ENCODE results near the gene GPER1. TPM values are rescaled to one million over a fixed set of nuclear protein-coding genes. Genes with fewer than 3 reads are reported as not detected.
"Not testable (repeated sequence)": the region's sequence is repeated elsewhere in the genome, so short reads cannot be mapped to it uniquely, and the experiment has no call there.

Gene GPER1
- total RNA-seq, 2 donors from 2014 or later = 0.25 TPM; not detected in 1

GRCh38 chr7:1068013-1068412 lies 19.9 kb upstream of the GPER1 start:
- Mint-ChIP-seq H3K4me1 (peaks cover 4% of the 10 kb centered on the region), H3K4me3 (no peak overlapping the region)
- no peak for ATAC-seq

DNA sequence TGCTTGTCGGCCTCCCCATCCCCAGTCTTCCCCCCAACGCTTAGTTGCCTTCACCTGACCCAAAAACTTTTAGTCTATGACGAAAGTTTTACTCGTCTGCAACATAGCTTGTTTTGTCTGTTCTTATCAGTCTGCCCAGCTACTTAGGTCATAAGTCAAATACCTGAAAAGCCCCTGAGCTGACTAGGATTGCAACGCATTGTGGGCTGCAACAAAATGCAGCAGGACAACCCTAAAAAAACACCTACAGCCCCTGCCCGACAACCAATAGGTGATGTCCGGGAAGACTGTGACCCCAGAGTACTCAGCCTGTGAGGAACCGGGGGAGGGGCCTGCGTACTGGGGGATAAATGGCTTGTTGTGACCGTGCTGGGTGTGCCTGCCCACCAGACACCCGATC lies 19.3 kb upstream of the GPER1 start:
- DNase-seq = no peak
- no peak for ATAC-seq
- H3K27ac Mint-ChIP-seq = no peak overlapping the region
- H3K4me1 Mint-ChIP-seq = peaks cover 4% of the 10 kb centered on the region
- no peaks in the 10 kb centered on the region for H3K9me3 ChIP-seq (ENCODE audit: control insufficient read depth, low read length, poor library complexity, severe bottlenecking)
- H3K27me3 Mint-ChIP-seq = no peaks in the 10 kb centered on the region
- H3K36me3 Mint-ChIP-seq (ENCODE audit: low read depth) = no peaks in the 10 kb centered on the region
- no peak overlapping the region for H3K4me3 Mint-ChIP-seq

More at GRCh38 chr7:1068013-1068412, 19.9 kb upstream of the GPER1 start:
- H3K36me3 Mint-ChIP-seq (ENCODE audit: low read depth) = no peaks in the 10 kb centered on the region
- H3K27me3 Mint-ChIP-seq = no peaks in the 10 kb centered on the region
- H3K9me3 ChIP-seq (ENCODE audit: control insufficient read depth, low read length, poor library complexity, severe bottlenecking) = no peaks in the 10 kb centered on the region
- H3K27ac Mint-ChIP-seq = no peak overlapping the region
- no peak for DNase-seq

GRCh38 chr7:1070544-1071011 lies 17.3 kb upstream of the GPER1 start:
- Mint-ChIP-seq H3K27me3 (no peaks in the 10 kb centered on the region), H3K27ac (no peak overlapping the region), H3K4me1 (peaks cover 4% of the 10 kb centered on the region), H3K36me3 (ENCODE audit: low read depth) (no peaks in the 10 kb centered on the region), H3K4me3 (no peak overlapping the region)
- ATAC-seq = no peak
- DNase-seq = no peak
- no peaks in the 10 kb centered on the region for H3K9me3 ChIP-seq (ENCODE audit: control insufficient read depth, low read length, poor library complexity, severe bottlenecking)

- H3K36me3 Mint-ChIP-seq (ENCODE audit: low read depth) = no peaks in the 10 kb centered on the region
- DNase-seq = no peak
- H3K4me1 Mint-ChIP-seq = peaks cover 2% of the 10 kb centered on the region
- ATAC-seq = no peak
- H3K27ac Mint-ChIP-seq = no peak overlapping the region
- no peaks in the 10 kb centered on the region for H3K27me3 Mint-ChIP-seq
- no peak overlapping the region for H3K4me3 Mint-ChIP-seq
- H3K9me3 ChIP-seq (ENCODE audit: control insufficient read depth, low read length, poor library complexity, severe bottlenecking) = no peaks in the 10 kb centered on the region
Measured at GRCh38 chr7:1071731-1072254, 16.1 kb upstream of the GPER1 start.

GRCh38 chr7:1073142-1073977 lies 14.6 kb upstream of the GPER1 start:
- no peaks in the 10 kb centered on the region for H3K27me3 Mint-ChIP-seq
- ATAC-seq (no peak), DNase-seq (no peak)
- H3K4me3 Mint-ChIP-seq = no peak overlapping the region
- H3K27ac Mint-ChIP-seq = peak overlapping the region; percentile 3
- no peaks in the 10 kb centered on the region for H3K36me3 Mint-ChIP-seq (ENCODE audit: low read depth)
- no peaks in the 10 kb centered on the region for H3K9me3 ChIP-seq (ENCODE audit: control insufficient read depth, low read length, poor library complexity, severe bottlenecking)
- H3K4me1 Mint-ChIP-seq = peaks cover 4% of the 10 kb centered on the region

- ATAC-seq, H3K27ac Mint-ChIP-seq: not testable (repeated sequence)
Measured at GRCh38 chr7:1074018-1074417, 13.9 kb upstream of the GPER1 start.

GRCh38 chr7:1074593-1075431 lies 13.1 kb upstream of the GPER1 start:
- DNase-seq = no peak
- H3K27me3 Mint-ChIP-seq = no peaks in the 10 kb centered on the region
- ATAC-seq = no peak
- no peak overlapping the region for H3K27ac Mint-ChIP-seq
- H3K4me3 Mint-ChIP-seq = no peak overlapping the region
- H3K9me3 ChIP-seq (ENCODE audit: control insufficient read depth, low read length, poor library complexity, severe bottlenecking) = no peaks in the 10 kb centered on the region
- no peaks in the 10 kb centered on the region for H3K36me3 Mint-ChIP-seq (ENCODE audit: low read depth)
- peaks cover 4% of the 10 kb centered on the region for H3K4me1 Mint-ChIP-seq

More at GRCh38 chr7:1074018-1074417, 13.9 kb upstream of the GPER1 start:
- H3K9me3 ChIP-seq (ENCODE audit: control insufficient read depth, low read length, poor library complexity, severe bottlenecking); H3K4me3 Mint-ChIP-seq; H3K36me3 Mint-ChIP-seq (ENCODE audit: low read depth); H3K27me3 Mint-ChIP-seq; DNase-seq; H3K4me1 Mint-ChIP-seq: not testable (repeated sequence)

GRCh38 chr7:1076184-1077072 lies 11.5 kb upstream of the GPER1 start:
- Mint-ChIP-seq H3K27ac (peak overlapping the region; percentile 19), H3K27me3 (no peaks in the 10 kb centered on the region), H3K4me3 (no peak overlapping the region), H3K4me1 (peaks cover 2% of the 10 kb centered on the region), H3K36me3 (ENCODE audit: low read depth) (no peaks in the 10 kb centered on the region)
- DNase-seq (no peak), ATAC-seq (no peak)
- H3K9me3 ChIP-seq (ENCODE audit: control insufficient read depth, low read length, poor library complexity, severe bottlenecking) = no peaks in the 10 kb centered on the region

- H3K9me3 ChIP-seq (ENCODE audit: control insufficient read depth, low read length, poor library complexity, severe bottlenecking) = no peaks in the 10 kb centered on the region
- no peaks in the 10 kb centered on the region for H3K27me3 Mint-ChIP-seq
- peaks cover 2% of the 10 kb centered on the region for H3K4me1 Mint-ChIP-seq
- ATAC-seq = no peak
- H3K4me3 Mint-ChIP-seq = no peak overlapping the region
- no peak overlapping the region for H3K27ac Mint-ChIP-seq
- DNase-seq = no peak
- H3K36me3 Mint-ChIP-seq (ENCODE audit: low read depth) = no peaks in the 10 kb centered on the region
Measured at GRCh38 chr7:1078519-1078918, 9.4 kb upstream of the GPER1 start.

- no peak for DNase-seq
- no peaks in the 10 kb centered on the region for H3K27me3 Mint-ChIP-seq
- no peak overlapping the region for H3K27ac Mint-ChIP-seq
- H3K36me3 Mint-ChIP-seq (ENCODE audit: low read depth) = no peaks in the 10 kb centered on the region
- H3K9me3 ChIP-seq (ENCODE audit: control insufficient read depth, low read length, poor library complexity, severe bottlenecking) = no peaks in the 10 kb centered on the region
- no peak for ATAC-seq
- peaks cover 2% of the 10 kb centered on the region for H3K4me1 Mint-ChIP-seq
- H3K4me3 Mint-ChIP-seq = no peak overlapping the region
Measured at GRCh38 chr7:1078985-1079384, 8.9 kb upstream of the GPER1 start.

- no peak overlapping the region for H3K4me3 Mint-ChIP-seq
- ATAC-seq = no peak
- H3K27me3 Mint-ChIP-seq = no peaks in the 10 kb centered on the region
- DNase-seq = no peak
- no peaks in the 10 kb centered on the region for H3K36me3 Mint-ChIP-seq (ENCODE audit: low read depth)
- H3K9me3 ChIP-seq (ENCODE audit: control insufficient read depth, low read length, poor library complexity, severe bottlenecking) = no peaks in the 10 kb centered on the region
- peaks cover 2% of the 10 kb centered on the region for H3K4me1 Mint-ChIP-seq
- H3K27ac Mint-ChIP-seq = no peak overlapping the region
Measured at GRCh38 chr7:1079546-1079945, 8.4 kb upstream of the GPER1 start.

- Mint-ChIP-seq H3K36me3 (ENCODE audit: low read depth) (no peaks in the 10 kb centered on the region), H3K4me1 (peaks cover 2% of the 10 kb centered on the region), H3K27me3 (no peaks in the 10 kb centered on the region), H3K4me3 (no peak overlapping the region), H3K27ac (no peak overlapping the region)
- no peak for DNase-seq
- no peak for ATAC-seq
- H3K9me3 ChIP-seq (ENCODE audit: control insufficient read depth, low read length, poor library complexity, severe bottlenecking) = no peaks in the 10 kb centered on the region
Measured at GRCh38 chr7:1080252-1080920, 7.5 kb upstream of the GPER1 start.

All from T-helper 17 cell (primary cell).